OCI-LY1 (cell line): ENCODE measurements around the gene TUBA1C.
"Not testable (repeated sequence)": the region's sequence is repeated elsewhere in the genome, so short reads cannot be mapped to it uniquely, and the experiment has no call there.

Experiments
- H2AFZ ChIP-seq: fragments of 200-600 bp; sonication (generic), shearing (Covaris generic); 2 replicates; pipeline ENCODE4 v1.6.0; 2014; ENCODE audit warnings: antibody characterized with exemption, mild to moderate bottlenecking, low read length
- H3F3A ChIP-seq: fragments of 200-600 bp; sonication (generic), shearing (Covaris generic); 2 replicates; pipeline ENCODE4 v1.6.0; 2014; ENCODE audit warnings: mild to moderate bottlenecking, antibody characterized with exemption, low read length, moderate library complexity; ENCODE audit not compliant: insufficient read depth
- H3K27ac ChIP-seq: fragments of 200-600 bp; sonication (generic); 2 replicates; pipeline ENCODE4 v1.5.1; 2014; ENCODE audit warnings: low read length, mixed run types, mild to moderate bottlenecking, low read depth; ENCODE audit not compliant: poor library complexity, severe bottlenecking
- H3K27me3 ChIP-seq: fragments of 200-600 bp; sonication (generic); 2 replicates; pipeline ENCODE4 v1.6.0; 2014; ENCODE audit warnings: antibody characterized with exemption, mild to moderate bottlenecking, low read length, moderate library complexity; ENCODE audit not compliant: insufficient read depth
- H3K36me3 ChIP-seq: fragments of 200-600 bp; sonication (generic); 2 replicates; pipeline ENCODE4 v1.6.1; 2014; ENCODE audit warnings: mild to moderate bottlenecking, antibody characterized with exemption, low read length, moderate library complexity, mixed read lengths; ENCODE audit not compliant: insufficient read depth
- H3K4me1 ChIP-seq: fragments of 200-600 bp; sonication (generic); 2 replicates; pipeline ENCODE4 v1.5.1; 2014; ENCODE audit warnings: mild to moderate bottlenecking, low read length, moderate library complexity; ENCODE audit not compliant: insufficient read depth, severe bottlenecking
- H3K4me2 ChIP-seq: fragments of 200-600 bp; sonication (generic), shearing (Covaris generic); 2 replicates; pipeline ENCODE4 v1.6.1; 2014; ENCODE audit warnings: low read length
- H3K4me3 ChIP-seq: fragments of 200-600 bp; sonication (generic); 2 replicates; pipeline ENCODE4 v1.5.1; 2014; ENCODE audit warnings: low read length, low read depth, mild to moderate bottlenecking, mixed read lengths; ENCODE audit not compliant: poor library complexity, severe bottlenecking
- H3K79me2 ChIP-seq: fragments of 200-600 bp; shearing (Covaris generic); 2 replicates; pipeline ENCODE4 v1.6.1; 2016; ENCODE audit warnings: mixed run types, low read length, mixed read lengths; ENCODE audit not compliant: insufficient read depth
- H3K9ac ChIP-seq: fragments of 200-600 bp; sonication (generic), shearing (Covaris generic); 2 replicates; pipeline ENCODE4 v1.6.1; 2014; ENCODE audit warnings: mild to moderate bottlenecking, low read length, mixed read lengths
- H3K9me2 ChIP-seq: fragments of 200-600 bp; sonication (generic), shearing (Covaris generic); 2 replicates; pipeline ENCODE4 v1.6.1; 2014; ENCODE audit warnings: low read depth, mild to moderate bottlenecking, low read length, mixed read lengths
- H3K9me3 ChIP-seq: fragments of 200-600 bp; shearing (Covaris generic); 2 replicates; pipeline ENCODE4 v1.6.1; 2014; ENCODE audit warnings: low read length, mixed read lengths
- H4K20me1 ChIP-seq: fragments of 200-600 bp; sonication (generic), shearing (Covaris generic); 2 replicates; pipeline ENCODE4 v1.6.0; 2016; ENCODE audit warnings: mild to moderate bottlenecking, low read length; ENCODE audit not compliant: insufficient read depth
- CTCF ChIP-seq: fragments of 200-600 bp; sonication (generic), shearing (Covaris generic); IDR thresholded peaks from 2 replicates; pipeline ENCODE4 v1.5.1; 2017; ENCODE audit warnings: mild to moderate bottlenecking, antibody characterized with exemption, low read length, moderate library complexity, mixed read lengths
- EZH2 ChIP-seq: fragments of 200-600 bp; sonication (generic), shearing (Covaris generic); IDR thresholded peaks from 2 replicates; pipeline ENCODE4 v1.8.0; 2017; ENCODE audit warnings: borderline replicate concordance, mixed run types, mild to moderate bottlenecking, antibody characterized with exemption, low read length, moderate library complexity, mixed read lengths

The TUBA1C gene

GRCh38 chr12:49304161-49304560 is 39.3 kb downstream of the TUBA1C start:
- no peaks in the 10 kb centered on the region for H3K36me3 ChIP-seq
- H3F3A ChIP-seq = no peaks in the 10 kb centered on the region
- no peak overlapping the region for H3K9ac ChIP-seq
- H3K79me2 ChIP-seq = no peaks in the 10 kb centered on the region
- H3K27ac ChIP-seq = no peak overlapping the region
- H3K9me2 ChIP-seq = no peaks in the 10 kb centered on the region
- H3K4me3 ChIP-seq = no peak overlapping the region
- H3K4me1 ChIP-seq = no peaks in the 10 kb centered on the region
- TF ChIP-seq CTCF (no peak), EZH2 (no peak)
- no peaks in the 10 kb centered on the region for H3K27me3 ChIP-seq
- H2AFZ ChIP-seq = no peak overlapping the region
- no peaks in the 10 kb centered on the region for H3K9me3 ChIP-seq
- H3K4me2 ChIP-seq = no peak overlapping the region
- H4K20me1 ChIP-seq = no peaks in the 10 kb centered on the region

- Histone ChIP-seq H3K79me2 (no peaks in the 10 kb centered on the region), H3F3A (no peaks in the 10 kb centered on the region), H3K36me3 (no peaks in the 10 kb centered on the region), H3K27me3 (no peaks in the 10 kb centered on the region), H3K4me1 (no peaks in the 10 kb centered on the region), H2AFZ (no peak overlapping the region), H3K4me2 (no peak overlapping the region), H3K9me2 (no peaks in the 10 kb centered on the region), H3K27ac (no peak overlapping the region), H3K9ac (no peak overlapping the region), H3K4me3 (no peak overlapping the region), H3K9me3 (no peaks in the 10 kb centered on the region), H4K20me1 (no peaks in the 10 kb centered on the region)
- TF ChIP-seq CTCF (no peak), EZH2 (no peak)
Measured at GRCh38 chr12:49305762-49306510, 41.1 kb downstream of the TUBA1C start.

GRCh38 chr12:49309386-49309785 is 44.5 kb downstream of the TUBA1C start:
- H3K27me3 ChIP-seq = no peaks in the 10 kb centered on the region
- no peaks in the 10 kb centered on the region for H3K79me2 ChIP-seq
- no peaks in the 10 kb centered on the region for H3K4me1 ChIP-seq
- H3K4me3 ChIP-seq = no peak overlapping the region
- H2AFZ ChIP-seq = no peak overlapping the region
- TF ChIP-seq CTCF = no peak
- no peak for TF ChIP-seq EZH2
- no peaks in the 10 kb centered on the region for H3F3A ChIP-seq
- H3K27ac ChIP-seq = no peak overlapping the region
- no peaks in the 10 kb centered on the region for H3K9me2 ChIP-seq
- no peaks in the 10 kb centered on the region for H3K36me3 ChIP-seq
- H3K4me2 ChIP-seq = no peak overlapping the region
- H3K9me3 ChIP-seq = no peaks in the 10 kb centered on the region
- no peak overlapping the region for H3K9ac ChIP-seq
- H4K20me1 ChIP-seq = no peaks in the 10 kb centered on the region

- H3F3A ChIP-seq, H3K4me3 ChIP-seq, H3K4me1 ChIP-seq, H2AFZ ChIP-seq, H3K4me2 ChIP-seq, H4K20me1 ChIP-seq, H3K79me2 ChIP-seq, H3K27me3 ChIP-seq, H3K9me3 ChIP-seq, H3K27ac ChIP-seq, H3K9me2 ChIP-seq, H3K36me3 ChIP-seq, H3K9ac ChIP-seq: not testable (repeated sequence)
Measured at GRCh38 chr12:49310451-49311000, 45.6 kb downstream of the TUBA1C start.
